Activated T-cell treated with anti-CD3 and anti-CD28 coated beads, Interleukin-2, amount 50 U/mL, for 48 hours (primary cell): Measurements from ENCODE around the gene GALT.

Experiments
- DNase-seq, 2 experiments: peaks; one replicate each; pipeline ENCODE4 v3.0.0-alpha.2; 2020

GALT gene

GRCh38 chr9:34686231-34686630 lies 39.8 kb downstream of the GALT start:
- DNase-seq: no peak

- no peak for DNase-seq
Observed at GRCh38 chr9:34686732-34687131, 40.3 kb downstream of the GALT start.

- DNase-seq: no peak
Observed at GRCh38 chr9:34687276-34688030, 41.0 kb downstream of the GALT start.

GRCh38 chr9:34688329-34689115 lies 42.0 kb downstream of the GALT start:
- DNase-seq: no peak

GRCh38 chr9:34689116-34689470 lies 42.6 kb downstream of the GALT start:
- no peak for DNase-seq

- DNase-seq: no peak
Observed at GRCh38 chr9:34689512-34689911, 43.0 kb downstream of the GALT start.

GRCh38 chr9:34690983-34691935 lies 44.8 kb downstream of the GALT start, which contains the start of gene CCL19:
CCL19 (minus strand) TSS chr9:34691276; CDS start chr9:34691139, 137 bp downstream.
- no peak for DNase-seq

GRCh38 chr9:34691936-34692315 lies 45.5 kb downstream of the GALT start:
- DNase-seq: no peak

GRCh38 chr9:34693560-34693959 lies 47.1 kb downstream of the GALT start:
- DNase-seq: no peak

- DNase-seq: no peak
Observed at GRCh38 chr9:34694811-34695210, 48.3 kb downstream of the GALT start.
